ENCODE measurements around the gene SLC7A10. TPM values are rescaled to one million over a fixed set of nuclear protein-coding genes. Genes with fewer than 3 reads are reported as not detected.

The SLC7A10 gene
- total RNA-seq, 1 donor from 2014 or later, result not detected

- H3K4me3 Mint-ChIP-seq, result no peak overlapping the region
- H3K9me3 Mint-ChIP-seq, result no peaks in the 10 kb centered on the region
- DNase-seq (no peak), ATAC-seq (ENCODE audit: low read depth) (no peak)
- ChIA-PET CTCF (interaction anchor here (2.3 kb wide), 1 partner anchor 165 kb away, joined by 19 read pairs; no protein-coding TSS in a partner anchor), POLR2A (no interaction called here)
- no peaks in the 10 kb centered on the region for H3K36me3 Mint-ChIP-seq (ENCODE audit: low read depth)
- intact Hi-C loops (cut with micrococcal nuclease), result no loop called here
- peaks cover 2% of the 10 kb centered on the region for H3K27me3 Mint-ChIP-seq
- H3K27ac Mint-ChIP-seq, result no peak overlapping the region
- no peaks in the 10 kb centered on the region for H3K4me1 Mint-ChIP-seq
- no peak for TF ChIP-seq CTCF (IDR thresholded peaks at IDR 0.05)
These were observed 16.5 kb upstream of the SLC7A10 start for GRCh38 chr19:33242131-33242530.

GRCh38 chr19:33241530-33242101 is 16.0 kb upstream of the SLC7A10 start:
- Mint-ChIP-seq H3K4me3 (no peak overlapping the region), H3K27me3 (peaks cover 2% of the 10 kb centered on the region), H3K4me1 (no peaks in the 10 kb centered on the region), H3K9me3 (no peaks in the 10 kb centered on the region), H3K27ac (no peak overlapping the region), H3K36me3 (ENCODE audit: low read depth) (no peaks in the 10 kb centered on the region)
- intact Hi-C loops (cut with micrococcal nuclease), result loop anchor here (1.0 kb wide), 1 partner anchor 166 kb away; no protein-coding TSS in a partner anchor
- DNase-seq (no peak), ATAC-seq (ENCODE audit: low read depth) (no peak)
- no peak for TF ChIP-seq CTCF (IDR thresholded peaks at IDR 0.05)
- ChIA-PET CTCF (interaction anchor here (2.3 kb wide), 1 partner anchor 165 kb away, joined by 19 read pairs; no protein-coding TSS in a partner anchor), POLR2A (no interaction called here)

- Mint-ChIP-seq H3K27ac (no peak overlapping the region), H3K4me3 (no peak overlapping the region), H3K27me3 (peaks cover 2% of the 10 kb centered on the region), H3K4me1 (no peaks in the 10 kb centered on the region), H3K9me3 (no peaks in the 10 kb centered on the region), H3K36me3 (ENCODE audit: low read depth) (no peaks in the 10 kb centered on the region)
- no peak for TF ChIP-seq CTCF (IDR thresholded peaks at IDR 0.05)
- ChIA-PET POLR2A (no interaction called here), CTCF (interaction anchor here (2.3 kb wide), 1 partner anchor 166 kb away, joined by 19 read pairs; no protein-coding TSS in a partner anchor)
- ATAC-seq (ENCODE audit: low read depth) (no peak), DNase-seq (no peak)
- intact Hi-C loops (cut with micrococcal nuclease), result loop anchor here (1.0 kb wide), 1 partner anchor 166 kb away; no protein-coding TSS in a partner anchor
These were observed 15.5 kb upstream of the SLC7A10 start for GRCh38 chr19:33241091-33241529.

GRCh38 chr19:33240181-33240771 is 14.6 kb upstream of the SLC7A10 start:
- DNase-seq (no peak), ATAC-seq (ENCODE audit: low read depth) (no peak)
- Mint-ChIP-seq H3K36me3 (ENCODE audit: low read depth) (no peaks in the 10 kb centered on the region), H3K27ac (no peak overlapping the region), H3K4me1 (peaks cover 3% of the 10 kb centered on the region), H3K9me3 (no peaks in the 10 kb centered on the region), H3K27me3 (peaks cover 2% of the 10 kb centered on the region), H3K4me3 (no peak overlapping the region)
- ChIA-PET POLR2A (no interaction called here), CTCF (interaction anchor here (0.6 to 6.8 kb wide), 2 partner anchors 166 to 236 kb away, joined by 4 to 72 read pairs; no protein-coding TSS in a partner anchor)
- intact Hi-C loops (cut with micrococcal nuclease), result no loop called here
- TF ChIP-seq CTCF (IDR thresholded peaks at IDR 0.05), result no peak

GRCh38 chr19:33239223-33239975 is 13.7 kb upstream of the SLC7A10 start:
- intact Hi-C loops (cut with micrococcal nuclease), result no loop called here
- Mint-ChIP-seq H3K4me1 (peaks cover 4% of the 10 kb centered on the region), H3K36me3 (ENCODE audit: low read depth) (no peaks in the 10 kb centered on the region), H3K4me3 (no peak overlapping the region), H3K27ac (no peak overlapping the region), H3K9me3 (no peaks in the 10 kb centered on the region), H3K27me3 (peaks cover 4% of the 10 kb centered on the region)
- TF ChIP-seq CTCF (IDR thresholded peaks at IDR 0.05), result no peak
- ATAC-seq (ENCODE audit: low read depth) (no peak), DNase-seq (no peak)
- POLR2A ChIA-PET, result no interaction called here
- CTCF ChIA-PET, result interaction anchor here (0.6 to 6.8 kb wide), 3 partner anchors 95 to 237 kb away, joined by 3 to 72 read pairs (median 4); no protein-coding TSS in a partner anchor

All from activated B cell treated with CpG ODN at 0.5 μM for 24 hours (primary cell).